CMK (cell line): Measurements from ENCODE around the gene NTRK2.

ENCODE experiments used
- DNase-seq: peaks from one replicate; pipeline ENCODE4 v3.0.0-alpha.2; 2010; ENCODE audit warnings: low read depth

NTRK2 gene

GRCh38 chr9:84819491-84819991, 150.0 kb downstream of the NTRK2 start:
- no peak for DNase-seq

GRCh38 chr9:84821431-84821830, 151.9 kb downstream of the NTRK2 start:
- DNase-seq = no peak

GRCh38 chr9:84822589-84823233, 153.2 kb downstream of the NTRK2 start:
- DNase-seq = no peak

GRCh38 chr9:84823421-84824271, 154.1 kb downstream of the NTRK2 start:
- DNase-seq = no peak

- DNase-seq = no peak
Observed at GRCh38 chr9:84827216-84827765, 157.8 kb downstream of the NTRK2 start.

- no peak for DNase-seq
Observed at GRCh38 chr9:84828046-84828445, 158.5 kb downstream of the NTRK2 start.

- no peak for DNase-seq
Observed at GRCh38 chr9:84829471-84829870, 159.9 kb downstream of the NTRK2 start.

- no peak for DNase-seq
Observed at GRCh38 chr9:84829997-84830696, 160.6 kb downstream of the NTRK2 start.

- DNase-seq = no peak
Observed at GRCh38 chr9:84831377-84831776, 161.8 kb downstream of the NTRK2 start.

- DNase-seq = no peak
Observed at GRCh38 chr9:84832453-84832852, 162.9 kb downstream of the NTRK2 start.

- no peak for DNase-seq
Observed at GRCh38 chr9:84834426-84834825, 164.9 kb downstream of the NTRK2 start.

GRCh38 chr9:84835745-84836144, 166.2 kb downstream of the NTRK2 start:
- no peak for DNase-seq

- DNase-seq = no peak
Observed at GRCh38 chr9:84838879-84839278, 169.3 kb downstream of the NTRK2 start.

GRCh38 chr9:84839541-84839940, 170.0 kb downstream of the NTRK2 start:
- no peak for DNase-seq

GRCh38 chr9:84841931-84842330, 172.4 kb downstream of the NTRK2 start:
- no peak for DNase-seq

GRCh38 chr9:84843175-84843824, 173.8 kb downstream of the NTRK2 start:
- no peak for DNase-seq

- no peak for DNase-seq
Observed at GRCh38 chr9:84845956-84846900, 176.7 kb downstream of the NTRK2 start.

- DNase-seq = no peak
Observed at GRCh38 chr9:84846906-84847305, 177.4 kb downstream of the NTRK2 start.

GRCh38 chr9:84849049-84849448, 179.5 kb downstream of the NTRK2 start:
- no peak for DNase-seq

- no peak for DNase-seq
Observed at GRCh38 chr9:84850830-84851392, 181.4 kb downstream of the NTRK2 start.
